ENCODE measurements around the gene HID1.

Gene HID1

GRCh38 chr17:74943808-74944522 is 28.6 kb downstream of the HID1 start:
- no peak; the same call in 2 of the 3 replicates for ATAC-seq
- TF ChIP-seq TSHZ2 (CRISPR knock-in tag; IDR thresholded peaks at IDR 0.05) (no peak), PPARA (CRISPR knock-in tag; IDR thresholded peaks at IDR 0.05; ENCODE audit: borderline replicate concordance) (no peak), ZC3H10 (CRISPR knock-in tag; IDR thresholded peaks at IDR 0.05) (no peak), OSR1 (CRISPR knock-in tag; IDR thresholded peaks at IDR 0.05) (no peak), TCF4 (CRISPR knock-in tag; IDR thresholded peaks at IDR 0.05; ENCODE audit: borderline replicate concordance) (no peak), ESRRG (CRISPR knock-in tag; IDR thresholded peaks at IDR 0.05) (no peak), PATZ1 (CRISPR knock-in tag; IDR thresholded peaks at IDR 0.05; ENCODE audit: borderline replicate concordance) (no peak), TOX (CRISPR knock-in tag; IDR thresholded peaks at IDR 0.05; ENCODE audit: borderline replicate concordance) (no peak), RARB (CRISPR knock-in tag; IDR thresholded peaks at IDR 0.05) (no peak)
- TF ChIP-seq, protein P1, sequence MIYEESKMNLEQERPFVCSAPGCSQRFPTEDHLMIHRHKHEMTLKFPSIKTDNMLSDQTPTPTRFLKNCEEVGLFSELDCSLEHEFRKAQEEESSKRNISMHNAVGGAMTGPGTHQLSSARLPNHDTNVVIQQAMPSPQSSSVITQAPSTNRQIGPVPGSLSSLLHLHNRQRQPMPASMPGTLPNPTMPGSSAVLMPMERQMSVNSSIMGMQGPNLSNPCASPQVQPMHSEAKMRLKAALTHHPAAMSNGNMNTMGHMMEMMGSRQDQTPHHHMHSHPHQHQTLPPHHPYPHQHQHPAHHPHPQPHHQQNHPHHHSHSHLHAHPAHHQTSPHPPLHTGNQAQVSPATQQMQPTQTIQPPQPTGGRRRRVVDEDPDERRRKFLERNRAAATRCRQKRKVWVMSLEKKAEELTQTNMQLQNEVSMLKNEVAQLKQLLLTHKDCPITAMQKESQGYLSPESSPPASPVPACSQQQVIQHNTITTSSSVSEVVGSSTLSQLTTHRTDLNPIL (CRISPR knock-in tag; IDR thresholded peaks at IDR 0.05; ENCODE audit: low read depth), result no peak
- TF ChIP-seq, protein P2, sequence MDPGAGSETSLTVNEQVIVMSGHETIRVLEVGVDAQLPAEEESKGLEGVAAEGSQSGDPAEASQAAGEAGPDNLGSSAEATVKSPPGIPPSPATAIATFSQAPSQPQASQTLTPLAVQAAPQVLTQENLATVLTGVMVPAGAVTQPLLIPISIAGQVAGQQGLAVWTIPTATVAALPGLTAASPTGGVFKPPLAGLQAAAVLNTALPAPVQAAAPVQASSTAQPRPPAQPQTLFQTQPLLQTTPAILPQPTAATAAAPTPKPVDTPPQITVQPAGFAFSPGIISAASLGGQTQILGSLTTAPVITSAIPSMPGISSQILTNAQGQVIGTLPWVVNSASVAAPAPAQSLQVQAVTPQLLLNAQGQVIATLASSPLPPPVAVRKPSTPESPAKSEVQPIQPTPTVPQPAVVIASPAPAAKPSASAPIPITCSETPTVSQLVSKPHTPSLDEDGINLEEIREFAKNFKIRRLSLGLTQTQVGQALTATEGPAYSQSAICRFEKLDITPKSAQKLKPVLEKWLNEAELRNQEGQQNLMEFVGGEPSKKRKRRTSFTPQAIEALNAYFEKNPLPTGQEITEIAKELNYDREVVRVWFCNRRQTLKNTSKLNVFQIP (CRISPR knock-in tag; IDR thresholded peaks at IDR 0.05; ENCODE audit: borderline replicate concordance, low read depth), result no peak

DNA sequence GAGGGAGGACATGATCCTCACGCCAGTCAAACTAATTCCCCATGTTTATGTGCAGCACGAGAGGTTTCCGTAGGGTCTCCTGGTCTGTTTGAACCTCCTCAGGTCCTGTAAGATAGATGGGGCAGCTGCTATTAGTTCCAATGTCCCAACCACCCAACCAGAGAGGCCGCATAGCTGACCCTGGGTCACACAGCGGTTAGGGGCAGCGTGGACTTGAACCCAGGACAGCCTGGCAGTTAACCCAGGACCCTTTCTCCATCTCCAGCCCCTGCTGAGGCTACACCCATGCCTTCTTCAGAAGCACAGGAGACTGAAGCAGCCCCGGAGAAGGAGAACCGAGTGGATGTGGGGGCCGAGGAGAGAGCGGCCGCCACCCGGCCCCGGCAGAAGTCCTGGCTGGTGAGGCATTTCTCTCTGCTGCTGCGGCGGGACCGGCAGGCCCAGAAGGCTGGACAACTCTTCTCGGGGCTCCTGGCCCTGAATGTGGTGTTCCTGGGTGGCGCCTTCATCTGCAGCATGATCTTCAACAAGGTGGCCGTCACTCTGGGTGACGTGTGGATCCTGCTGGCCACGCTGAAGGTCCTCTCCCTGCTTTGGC is 31.3 kb downstream of the HID1 start:
- no peak for TF ChIP-seq TCF4 (CRISPR knock-in tag; IDR thresholded peaks at IDR 0.05; ENCODE audit: borderline replicate concordance)
- no peak for TF ChIP-seq ZFP3 (CRISPR knock-in tag; IDR thresholded peaks at IDR 0.05)
- TF ChIP-seq OSR1 (CRISPR knock-in tag; IDR thresholded peaks at IDR 0.05), result no peak
- no peak for TF ChIP-seq ZNF70 (CRISPR knock-in tag; IDR thresholded peaks at IDR 0.05)
- no peak for TF ChIP-seq RARB (CRISPR knock-in tag; IDR thresholded peaks at IDR 0.05)
- TF ChIP-seq ISL1 (CRISPR knock-in tag; IDR thresholded peaks at IDR 0.05), result no peak
- no peak for TF ChIP-seq ARNTL (CRISPR knock-in tag; IDR thresholded peaks at IDR 0.05; ENCODE audit: borderline replicate concordance, low read depth)
- no peak for TF ChIP-seq TSHZ2 (CRISPR knock-in tag; IDR thresholded peaks at IDR 0.05)
- ATAC-seq, result no peak

- ATAC-seq, result no peak
These were observed 33.0 kb downstream of the HID1 start for GRCh38 chr17:74939534-74939933.

More at GRCh38 chr17:74939534-74939933, 33.0 kb downstream of the HID1 start:
- TF ChIP-seq GLIS3 (CRISPR knock-in tag; IDR thresholded peaks at IDR 0.05), result no peak
- no peak for TF ChIP-seq ZFP3 (CRISPR knock-in tag; IDR thresholded peaks at IDR 0.05)
- no peak for TF ChIP-seq SNAI2 (CRISPR knock-in tag; IDR thresholded peaks at IDR 0.05)
- no peak for TF ChIP-seq TCF4 (CRISPR knock-in tag; IDR thresholded peaks at IDR 0.05; ENCODE audit: borderline replicate concordance)
- TF ChIP-seq ZNF8 (CRISPR knock-in tag; IDR thresholded peaks at IDR 0.05), result no peak
- TF ChIP-seq, protein P2 (CRISPR knock-in tag; IDR thresholded peaks at IDR 0.05; ENCODE audit: borderline replicate concordance, low read depth), result no peak
- no peak for TF ChIP-seq ARNTL (CRISPR knock-in tag; IDR thresholded peaks at IDR 0.05; ENCODE audit: borderline replicate concordance, low read depth)
- no peak for TF ChIP-seq ESRRG (CRISPR knock-in tag; IDR thresholded peaks at IDR 0.05)
- TF ChIP-seq, protein P1 (CRISPR knock-in tag; IDR thresholded peaks at IDR 0.05; ENCODE audit: low read depth), result no peak
- no peak for TF ChIP-seq ZFP30 (CRISPR knock-in tag; IDR thresholded peaks at IDR 0.05)

All from SK-N-SH treated with all-trans-retinoic acid at 6 μM for 48 hours (cell line).